ENCODE data around the gene CP. TPM values are rescaled to one million over a fixed set of nuclear protein-coding genes. Genes with fewer than 3 reads are reported as not detected.

Gene CP
- total RNA-seq, 1 experiment from 2014 or later, result 0.52 TPM

DNA sequence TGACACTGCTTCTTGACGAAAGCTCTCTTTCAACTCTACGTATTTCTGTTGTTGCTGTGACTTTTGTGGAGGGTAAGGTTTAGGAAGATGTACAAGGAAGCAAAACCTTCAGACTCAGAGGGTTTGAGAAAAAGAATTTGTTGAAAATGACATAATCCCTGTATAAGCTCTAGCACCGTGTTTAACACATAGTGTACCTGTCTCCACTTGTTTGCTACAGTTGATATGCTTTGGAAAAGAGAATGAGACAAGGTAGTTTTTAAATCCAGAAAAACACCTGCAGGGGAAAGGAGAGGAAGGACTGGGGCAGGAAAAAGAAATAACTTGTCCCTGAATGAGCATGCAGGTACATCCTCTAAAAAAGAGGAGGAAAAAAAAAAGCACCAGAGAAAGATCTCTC is 29.6 kb upstream of the CP start:
- Histone ChIP-seq H3K4me2 (ENCODE audit: low read length) (no peak overlapping the region), H3K79me2 (ENCODE audit: insufficient read depth, low read length) (no peaks in the 10 kb centered on the region), H3K9me2 (ENCODE audit: insufficient read depth) (no peaks in the 10 kb centered on the region), H3K4me1 (ENCODE audit: control insufficient read depth in 1 of 2, insufficient read depth in 2 of 2, low read length in 2 of 2) (peaks cover 19% of the 10 kb centered on the region in 2 experiments), H4K20me1 (ENCODE audit: insufficient read depth) (no peaks in the 10 kb centered on the region), H3K4me3 (replicated peaks in 1 of 2; ENCODE audit: low read depth in 1 of 2, low read length in 2 of 2) (no peak overlapping the region), H3K36me3 (ENCODE audit: control insufficient read depth in 1 of 2, insufficient read depth in 2 of 2, low read length in 2 of 2) (no peaks in the 10 kb centered on the region), H2AFZ (ENCODE audit: low read depth, low read length, poor library complexity, severe bottlenecking) (no peak overlapping the region), H3K27me3 (ENCODE audit: insufficient read depth, low read length) (no peaks in the 10 kb centered on the region), H3K9ac (ENCODE audit: low read length) (no peak overlapping the region), H3K27ac (ENCODE audit: low read depth, low read length) (no peak overlapping the region), H3K9me3 (ENCODE audit: control insufficient read depth in 1 of 2, insufficient read depth in 1 of 2, low read depth in 1 of 2, low read length in 2 of 2) (no peaks in the 10 kb centered on the region)
- DNase-seq (ENCODE audit: low read depth, low spot score) (no peak), ATAC-seq (no peak)
- CTCF ChIA-PET, result no interaction called here
- TF ChIP-seq YY1 (IDR thresholded peaks at IDR 0.05; ENCODE audit: extremely low read depth, insufficient replicate concordance, low read depth, low read length), result no peak
- no peak for TF ChIP-seq ELF1 (IDR thresholded peaks at IDR 0.05; ENCODE audit: borderline replicate concordance, low read depth)
- TF ChIP-seq JUND (IDR thresholded peaks at IDR 0.05), result no peak
- no peak for TF ChIP-seq EZH2 (IDR thresholded peaks at IDR 0.05)
- TF ChIP-seq, protein P1, sequence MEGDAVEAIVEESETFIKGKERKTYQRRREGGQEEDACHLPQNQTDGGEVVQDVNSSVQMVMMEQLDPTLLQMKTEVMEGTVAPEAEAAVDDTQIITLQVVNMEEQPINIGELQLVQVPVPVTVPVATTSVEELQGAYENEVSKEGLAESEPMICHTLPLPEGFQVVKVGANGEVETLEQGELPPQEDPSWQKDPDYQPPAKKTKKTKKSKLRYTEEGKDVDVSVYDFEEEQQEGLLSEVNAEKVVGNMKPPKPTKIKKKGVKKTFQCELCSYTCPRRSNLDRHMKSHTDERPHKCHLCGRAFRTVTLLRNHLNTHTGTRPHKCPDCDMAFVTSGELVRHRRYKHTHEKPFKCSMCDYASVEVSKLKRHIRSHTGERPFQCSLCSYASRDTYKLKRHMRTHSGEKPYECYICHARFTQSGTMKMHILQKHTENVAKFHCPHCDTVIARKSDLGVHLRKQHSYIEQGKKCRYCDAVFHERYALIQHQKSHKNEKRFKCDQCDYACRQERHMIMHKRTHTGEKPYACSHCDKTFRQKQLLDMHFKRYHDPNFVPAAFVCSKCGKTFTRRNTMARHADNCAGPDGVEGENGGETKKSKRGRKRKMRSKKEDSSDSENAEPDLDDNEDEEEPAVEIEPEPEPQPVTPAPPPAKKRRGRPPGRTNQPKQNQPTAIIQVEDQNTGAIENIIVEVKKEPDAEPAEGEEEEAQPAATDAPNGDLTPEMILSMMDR (IDR thresholded peaks at IDR 0.05 in 2 of 3, conservative IDR thresholded peaks at IDR 0.05 in 1 of 3; ENCODE audit: borderline replicate concordance in 1 of 3, insufficient read depth in 1 of 3, low read depth in 2 of 3, low read length in 2 of 3), result no peak
- no peak for TF ChIP-seq POLR2A (IDR thresholded peaks at IDR 0.05; ENCODE audit: borderline replicate concordance, extremely low read depth, insufficient read depth, insufficient read length)
- no peak for TF ChIP-seq CBX3 (IDR thresholded peaks at IDR 0.05; ENCODE audit: low read depth)
- TF ChIP-seq, protein P2, sequence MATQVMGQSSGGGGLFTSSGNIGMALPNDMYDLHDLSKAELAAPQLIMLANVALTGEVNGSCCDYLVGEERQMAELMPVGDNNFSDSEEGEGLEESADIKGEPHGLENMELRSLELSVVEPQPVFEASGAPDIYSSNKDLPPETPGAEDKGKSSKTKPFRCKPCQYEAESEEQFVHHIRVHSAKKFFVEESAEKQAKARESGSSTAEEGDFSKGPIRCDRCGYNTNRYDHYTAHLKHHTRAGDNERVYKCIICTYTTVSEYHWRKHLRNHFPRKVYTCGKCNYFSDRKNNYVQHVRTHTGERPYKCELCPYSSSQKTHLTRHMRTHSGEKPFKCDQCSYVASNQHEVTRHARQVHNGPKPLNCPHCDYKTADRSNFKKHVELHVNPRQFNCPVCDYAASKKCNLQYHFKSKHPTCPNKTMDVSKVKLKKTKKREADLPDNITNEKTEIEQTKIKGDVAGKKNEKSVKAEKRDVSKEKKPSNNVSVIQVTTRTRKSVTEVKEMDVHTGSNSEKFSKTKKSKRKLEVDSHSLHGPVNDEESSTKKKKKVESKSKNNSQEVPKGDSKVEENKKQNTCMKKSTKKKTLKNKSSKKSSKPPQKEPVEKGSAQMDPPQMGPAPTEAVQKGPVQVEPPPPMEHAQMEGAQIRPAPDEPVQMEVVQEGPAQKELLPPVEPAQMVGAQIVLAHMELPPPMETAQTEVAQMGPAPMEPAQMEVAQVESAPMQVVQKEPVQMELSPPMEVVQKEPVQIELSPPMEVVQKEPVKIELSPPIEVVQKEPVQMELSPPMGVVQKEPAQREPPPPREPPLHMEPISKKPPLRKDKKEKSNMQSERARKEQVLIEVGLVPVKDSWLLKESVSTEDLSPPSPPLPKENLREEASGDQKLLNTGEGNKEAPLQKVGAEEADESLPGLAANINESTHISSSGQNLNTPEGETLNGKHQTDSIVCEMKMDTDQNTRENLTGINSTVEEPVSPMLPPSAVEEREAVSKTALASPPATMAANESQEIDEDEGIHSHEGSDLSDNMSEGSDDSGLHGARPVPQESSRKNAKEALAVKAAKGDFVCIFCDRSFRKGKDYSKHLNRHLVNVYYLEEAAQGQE (IDR thresholded peaks at IDR 0.05; ENCODE audit: low read depth), result no peak
- no peak for TF ChIP-seq TCF7L2 (IDR thresholded peaks at IDR 0.05; ENCODE audit: borderline replicate concordance, extremely low read depth, insufficient read depth, insufficient read length)
- TF ChIP-seq, protein P3, sequence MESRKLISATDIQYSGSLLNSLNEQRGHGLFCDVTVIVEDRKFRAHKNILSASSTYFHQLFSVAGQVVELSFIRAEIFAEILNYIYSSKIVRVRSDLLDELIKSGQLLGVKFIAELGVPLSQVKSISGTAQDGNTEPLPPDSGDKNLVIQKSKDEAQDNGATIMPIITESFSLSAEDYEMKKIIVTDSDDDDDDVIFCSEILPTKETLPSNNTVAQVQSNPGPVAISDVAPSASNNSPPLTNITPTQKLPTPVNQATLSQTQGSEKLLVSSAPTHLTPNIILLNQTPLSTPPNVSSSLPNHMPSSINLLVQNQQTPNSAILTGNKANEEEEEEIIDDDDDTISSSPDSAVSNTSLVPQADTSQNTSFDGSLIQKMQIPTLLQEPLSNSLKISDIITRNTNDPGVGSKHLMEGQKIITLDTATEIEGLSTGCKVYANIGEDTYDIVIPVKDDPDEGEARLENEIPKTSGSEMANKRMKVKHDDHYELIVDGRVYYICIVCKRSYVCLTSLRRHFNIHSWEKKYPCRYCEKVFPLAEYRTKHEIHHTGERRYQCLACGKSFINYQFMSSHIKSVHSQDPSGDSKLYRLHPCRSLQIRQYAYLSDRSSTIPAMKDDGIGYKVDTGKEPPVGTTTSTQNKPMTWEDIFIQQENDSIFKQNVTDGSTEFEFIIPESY (IDR thresholded peaks at IDR 0.05; ENCODE audit: extremely low read depth, insufficient replicate concordance, low read length), result no peak
- TF ChIP-seq ZNF274 (IDR thresholded peaks at IDR 0.05; ENCODE audit: low read depth, low read length), result no peak
- no peak for TF ChIP-seq EZH2phosphoT487 (IDR thresholded peaks at IDR 0.05; ENCODE audit: borderline replicate concordance)
- TF ChIP-seq, protein P4, sequence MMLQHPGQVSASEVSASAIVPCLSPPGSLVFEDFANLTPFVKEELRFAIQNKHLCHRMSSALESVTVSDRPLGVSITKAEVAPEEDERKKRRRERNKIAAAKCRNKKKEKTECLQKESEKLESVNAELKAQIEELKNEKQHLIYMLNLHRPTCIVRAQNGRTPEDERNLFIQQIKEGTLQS (IDR thresholded peaks at IDR 0.05), result no peak
- POLR2A ChIA-PET, result no interaction called here
- RAD21 ChIA-PET (ENCODE audit: low non-redundant PET in 1 of 2, low total read pairs in 2 of 2, uncharacterized antibody in 2 of 2, unreplicated experiment in 2 of 2), result no interaction called here
- no TSS peak for BruUV-seq (replicated peaks)
- intact Hi-C loops (cut with micrococcal nuclease), result no loop called here
